GM21619 (cell line): ENCODE results near the gene CNTN2.

Source experiments
- ATAC-seq: cut with Tn5 transposase; IDR thresholded peaks from one replicate; pipeline ENCODE4 v1.9.1; 2021; ENCODE audit not compliant: unreplicated experiment

CNTN2 gene

GRCh38 chr1:205042911-205043806, at the start of gene CNTN2:
Gene CNTN2 (plus strand): TSS chr1:205043212. CDS start chr1:205053186, 9,974 bp downstream.
- no peak for ATAC-seq

- no peak for ATAC-seq
Observed at GRCh38 chr1:204994086-204994862, 48.7 kb upstream of the CNTN2 start.

- ATAC-seq = no peak
Observed at GRCh38 chr1:204996981-204997380, 46.0 kb upstream of the CNTN2 start.

GRCh38 chr1:204997591-204998355, 45.2 kb upstream of the CNTN2 start:
- ATAC-seq = no peak

- no peak for ATAC-seq
Observed at GRCh38 chr1:205001162-205001561, 41.9 kb upstream of the CNTN2 start.

GRCh38 chr1:205002705-205003104, 40.3 kb upstream of the CNTN2 start:
- ATAC-seq = no peak

GRCh38 chr1:205003358-205004131, 39.5 kb upstream of the CNTN2 start:
- no peak for ATAC-seq

GRCh38 chr1:205004351-205004750, 38.7 kb upstream of the CNTN2 start:
- ATAC-seq = no peak

GRCh38 chr1:205008896-205009295, 34.1 kb upstream of the CNTN2 start:
- ATAC-seq = no peak

- no peak for ATAC-seq
Observed at GRCh38 chr1:205009670-205010069, 33.3 kb upstream of the CNTN2 start.

- ATAC-seq = no peak
Observed at GRCh38 chr1:205012391-205013140, 30.4 kb upstream of the CNTN2 start.

GRCh38 chr1:205013683-205014367, 29.2 kb upstream of the CNTN2 start:
- no peak for ATAC-seq

- no peak for ATAC-seq
Observed at GRCh38 chr1:205014783-205015182, 28.2 kb upstream of the CNTN2 start.

- ATAC-seq = no peak
Observed at GRCh38 chr1:205015241-205015640, 27.8 kb upstream of the CNTN2 start.

GRCh38 chr1:205016075-205016474, 26.9 kb upstream of the CNTN2 start:
- ATAC-seq = no peak

GRCh38 chr1:205016584-205016983, 26.4 kb upstream of the CNTN2 start:
- no peak for ATAC-seq

- no peak for ATAC-seq
Observed at GRCh38 chr1:205017001-205017400, 26.0 kb upstream of the CNTN2 start.

GRCh38 chr1:205017766-205018165, 25.2 kb upstream of the CNTN2 start:
- no peak for ATAC-seq

GRCh38 chr1:205018381-205018780, 24.6 kb upstream of the CNTN2 start:
- ATAC-seq = no peak
